Mesendoderm (in vitro differentiated cells): ENCODE data around the gene PNLIPRP2.

Experiments
- DNase-seq: peaks from one replicate; pipeline ENCODE4 v3.0.0; 2013
- H2AK5ac ChIP-seq: 2 replicates; pipeline ENCODE4 v1.6.1; 2013; ENCODE audit warnings: low read length, inconsistent platforms
- H2BK120ac ChIP-seq: 2 replicates; pipeline ENCODE4 v1.6.1; 2013; ENCODE audit warnings: low read depth, mild to moderate bottlenecking, low read length, moderate library complexity, mixed read lengths
- H2BK15ac ChIP-seq: replicated peaks from 2 replicates; pipeline ENCODE4 v1.6.1; 2013; ENCODE audit warnings: low read depth, mild to moderate bottlenecking, moderate library complexity
- H2BK5ac ChIP-seq: 2 replicates; pipeline ENCODE4 v1.6.1; 2013; ENCODE audit warnings: low read length, inconsistent platforms
- H3K18ac ChIP-seq: 2 replicates; pipeline ENCODE4 v1.6.1; 2013; ENCODE audit warnings: mild to moderate bottlenecking, low read length, mixed read lengths
- H3K23ac ChIP-seq: one replicate; pipeline ENCODE4 v1.6.1; 2013; ENCODE audit warnings: low read length
- H3K27ac ChIP-seq: 2 replicates; pipeline ENCODE4 v1.5.1; 2013; ENCODE audit warnings: low read depth, mild to moderate bottlenecking, inconsistent platforms, low read length, moderate library complexity
- H3K27me3 ChIP-seq: 2 replicates; pipeline ENCODE4 v1.6.1; 2013; ENCODE audit warnings: low read length, control low read depth, mild to moderate bottlenecking, inconsistent platforms; ENCODE audit not compliant: insufficient read depth, poor library complexity
- H3K36me3 ChIP-seq: 2 replicates; pipeline ENCODE4 v1.6.1; 2013; ENCODE audit warnings: low read length, inconsistent platforms; ENCODE audit not compliant: control insufficient read depth, insufficient read depth
- H3K4ac ChIP-seq: one replicate; pipeline ENCODE4 v1.6.1; 2013; ENCODE audit warnings: low read depth, mild to moderate bottlenecking, low read length, moderate library complexity
- H3K4me1 ChIP-seq: 2 replicates; pipeline ENCODE4 v1.6.1; 2013; ENCODE audit warnings: low read depth, low read length, inconsistent platforms; ENCODE audit not compliant: control insufficient read depth
- H3K4me2 ChIP-seq: 2 replicates; pipeline ENCODE4 v1.6.1; 2013; ENCODE audit warnings: low read length
- H3K4me3 ChIP-seq: 2 replicates; pipeline ENCODE4 v1.5.1; 2013; ENCODE audit warnings: mild to moderate bottlenecking, low read length
- H3K56ac ChIP-seq: one replicate; pipeline ENCODE4 v1.6.1; 2013; ENCODE audit warnings: low read length
- H3K79me1 ChIP-seq: 2 replicates; pipeline ENCODE4 v1.6.1; 2013; ENCODE audit warnings: low read length, inconsistent platforms
- H3K79me2 ChIP-seq: 2 replicates; pipeline ENCODE4 v1.6.1; 2013; ENCODE audit warnings: mild to moderate bottlenecking, low read length; ENCODE audit not compliant: control insufficient read depth, insufficient read depth
- H3K9ac ChIP-seq: 2 replicates; pipeline ENCODE4 v1.6.1; 2013; ENCODE audit warnings: low read length, inconsistent platforms
- H4K5ac ChIP-seq: one replicate; pipeline ENCODE4 v1.6.1; 2013; ENCODE audit warnings: low read length
- H4K8ac ChIP-seq: one replicate; pipeline ENCODE4 v1.6.1; 2013; ENCODE audit warnings: low read depth, mild to moderate bottlenecking, control low read depth, low read length, moderate library complexity
- WGBS: extraction: QIAGEN DNeasy Blood & Tissue Kit; methylation state at CpG from one replicate; pipeline ENCODE4 v1.1.7; 2013; ENCODE audit warnings: low lambda C conversion rate, missing lambda C conversion rate; ENCODE audit not compliant: insufficient coverage; ENCODE audit errors: extremely low coverage; 5-methylcytosine and 5-hydroxymethylcytosine counted together

Gene PNLIPRP2

GRCh38 chr10:116653885-116654284 lies 33.1 kb downstream of the PNLIPRP2 start:
- H3K56ac ChIP-seq = no peak overlapping the region
- H3K79me2 ChIP-seq = no peaks in the 10 kb centered on the region
- H3K27ac ChIP-seq = no peak overlapping the region
- H3K9ac ChIP-seq = no peak overlapping the region
- no CpG with 5 or more reads among the region's 1 CpG for WGBS
- no peak overlapping the region for H2BK120ac ChIP-seq
- no peak overlapping the region for H4K8ac ChIP-seq
- no peak overlapping the region for H2AK5ac ChIP-seq
- H3K4me2 ChIP-seq = no peak overlapping the region
- no peak overlapping the region for H2BK15ac ChIP-seq
- no peaks in the 10 kb centered on the region for H3K36me3 ChIP-seq
- no peak overlapping the region for H3K23ac ChIP-seq
- H3K4me1 ChIP-seq = no peaks in the 10 kb centered on the region
- no peaks in the 10 kb centered on the region for H3K27me3 ChIP-seq
- H4K5ac ChIP-seq = no peak overlapping the region
- DNase-seq = no peak
- no peaks in the 10 kb centered on the region for H3K79me1 ChIP-seq
- no peak overlapping the region for H3K18ac ChIP-seq
- H3K4me3 ChIP-seq = no peak overlapping the region
- H2BK5ac ChIP-seq = no peak overlapping the region
- no peak overlapping the region for H3K4ac ChIP-seq

GRCh38 chr10:116654816-116655215 lies 34.1 kb downstream of the PNLIPRP2 start:
- Histone ChIP-seq H2BK15ac (no peak overlapping the region), H3K56ac (no peak overlapping the region), H4K5ac (no peak overlapping the region), H3K36me3 (no peaks in the 10 kb centered on the region), H3K9ac (no peak overlapping the region), H3K27ac (no peak overlapping the region), H4K8ac (no peak overlapping the region), H3K79me2 (no peaks in the 10 kb centered on the region), H3K4me2 (no peak overlapping the region), H3K79me1 (no peaks in the 10 kb centered on the region), H2BK120ac (no peak overlapping the region), H3K4me3 (no peak overlapping the region), H3K18ac (no peak overlapping the region), H3K4me1 (no peaks in the 10 kb centered on the region), H2BK5ac (no peak overlapping the region), H3K4ac (no peak overlapping the region), H3K23ac (no peak overlapping the region), H2AK5ac (no peak overlapping the region), H3K27me3 (no peaks in the 10 kb centered on the region)
- no CpG with 5 or more reads among the region's 4 CpGs for WGBS
- DNase-seq = peak; percentile 74

GRCh38 chr10:116655568-116655967 lies 34.8 kb downstream of the PNLIPRP2 start:
- no peak overlapping the region for H3K56ac ChIP-seq
- H3K79me1 ChIP-seq = no peaks in the 10 kb centered on the region
- no peaks in the 10 kb centered on the region for H3K4me1 ChIP-seq
- H2BK120ac ChIP-seq = no peak overlapping the region
- H3K79me2 ChIP-seq = no peaks in the 10 kb centered on the region
- no peak overlapping the region for H3K9ac ChIP-seq
- no peak overlapping the region for H2BK5ac ChIP-seq
- H3K27ac ChIP-seq = no peak overlapping the region
- WGBS = no CpG with 5 or more reads among the region's 2 CpGs
- no peak overlapping the region for H4K8ac ChIP-seq
- H2AK5ac ChIP-seq = no peak overlapping the region
- H3K23ac ChIP-seq = no peak overlapping the region
- no peak overlapping the region for H3K4me2 ChIP-seq
- no peak overlapping the region for H3K18ac ChIP-seq
- H3K4ac ChIP-seq = no peak overlapping the region
- H4K5ac ChIP-seq = no peak overlapping the region
- H2BK15ac ChIP-seq = no peak overlapping the region
- no peaks in the 10 kb centered on the region for H3K27me3 ChIP-seq
- peak; percentile 3 for DNase-seq
- no peaks in the 10 kb centered on the region for H3K36me3 ChIP-seq
- H3K4me3 ChIP-seq = no peak overlapping the region

GRCh38 chr10:116656044-116656443 lies 35.3 kb downstream of the PNLIPRP2 start:
- H3K79me2 ChIP-seq = no peaks in the 10 kb centered on the region
- DNase-seq = no peak
- H4K5ac ChIP-seq = no peak overlapping the region
- no peak overlapping the region for H2BK120ac ChIP-seq
- no peak overlapping the region for H3K18ac ChIP-seq
- H3K27me3 ChIP-seq = no peaks in the 10 kb centered on the region
- no peak overlapping the region for H3K23ac ChIP-seq
- H3K4me2 ChIP-seq = no peak overlapping the region
- H3K79me1 ChIP-seq = no peaks in the 10 kb centered on the region
- no peak overlapping the region for H4K8ac ChIP-seq
- no peak overlapping the region for H2BK5ac ChIP-seq
- no peak overlapping the region for H3K4ac ChIP-seq
- H3K4me1 ChIP-seq = no peaks in the 10 kb centered on the region
- no peak overlapping the region for H3K4me3 ChIP-seq
- H2AK5ac ChIP-seq = no peak overlapping the region
- no CpG with 5 or more reads among the region's 4 CpGs for WGBS
- no peak overlapping the region for H3K27ac ChIP-seq
- H3K9ac ChIP-seq = no peak overlapping the region
- H2BK15ac ChIP-seq = no peak overlapping the region
- no peak overlapping the region for H3K56ac ChIP-seq
- no peaks in the 10 kb centered on the region for H3K36me3 ChIP-seq

GRCh38 chr10:116657863-116658551 lies 37.3 kb downstream of the PNLIPRP2 start:
- H3K4me2 ChIP-seq = no peak overlapping the region
- no peaks in the 10 kb centered on the region for H3K36me3 ChIP-seq
- H3K4me3 ChIP-seq = no peak overlapping the region
- no peak overlapping the region for H3K4ac ChIP-seq
- H3K23ac ChIP-seq = no peak overlapping the region
- no peak overlapping the region for H3K18ac ChIP-seq
- no peak overlapping the region for H2AK5ac ChIP-seq
- no peak overlapping the region for H2BK15ac ChIP-seq
- no peak for DNase-seq
- no peak overlapping the region for H2BK5ac ChIP-seq
- no peak overlapping the region for H2BK120ac ChIP-seq
- H3K56ac ChIP-seq = no peak overlapping the region
- H4K5ac ChIP-seq = no peak overlapping the region
- H4K8ac ChIP-seq = no peak overlapping the region
- H3K4me1 ChIP-seq = no peaks in the 10 kb centered on the region
- no peaks in the 10 kb centered on the region for H3K79me1 ChIP-seq
- WGBS = no CpG with 5 or more reads among the region's 5 CpGs
- H3K27ac ChIP-seq = no peak overlapping the region
- H3K27me3 ChIP-seq = no peaks in the 10 kb centered on the region
- H3K9ac ChIP-seq = no peak overlapping the region
- no peaks in the 10 kb centered on the region for H3K79me2 ChIP-seq

- H3K36me3 ChIP-seq = no peaks in the 10 kb centered on the region
- no peak overlapping the region for H3K18ac ChIP-seq
- no peak overlapping the region for H3K4me3 ChIP-seq
- no peak overlapping the region for H4K5ac ChIP-seq
- no peak overlapping the region for H3K9ac ChIP-seq
- DNase-seq = no peak
- WGBS = no CpG with 5 or more reads among the region's 10 CpGs
- no peaks in the 10 kb centered on the region for H3K27me3 ChIP-seq
- H2AK5ac ChIP-seq = no peak overlapping the region
- no peak overlapping the region for H2BK120ac ChIP-seq
- no peaks in the 10 kb centered on the region for H3K4me1 ChIP-seq
- H3K4me2 ChIP-seq = no peak overlapping the region
- no peak overlapping the region for H4K8ac ChIP-seq
- H3K56ac ChIP-seq = no peak overlapping the region
- no peaks in the 10 kb centered on the region for H3K79me2 ChIP-seq
- H3K23ac ChIP-seq = no peak overlapping the region
- H3K27ac ChIP-seq = no peak overlapping the region
- no peak overlapping the region for H2BK15ac ChIP-seq
- no peak overlapping the region for H3K4ac ChIP-seq
- H3K79me1 ChIP-seq = no peaks in the 10 kb centered on the region
- no peak overlapping the region for H2BK5ac ChIP-seq
Observed at GRCh38 chr10:116659049-116659670, 38.4 kb downstream of the PNLIPRP2 start.
